GM19324 (cell line): ENCODE measurements around the gene CRB1.
"Not testable (repeated sequence)": the region's sequence is repeated elsewhere in the genome, so short reads cannot be mapped to it uniquely, and the experiment has no call there.

Experiments used
- ATAC-seq: cut with Tn5 transposase; IDR thresholded peaks from one replicate; pipeline ENCODE4 v1.9.1; 2021; ENCODE audit warnings: mild to moderate bottlenecking, moderate library complexity; ENCODE audit not compliant: unreplicated experiment, low FRiP score

The CRB1 gene

DNA sequence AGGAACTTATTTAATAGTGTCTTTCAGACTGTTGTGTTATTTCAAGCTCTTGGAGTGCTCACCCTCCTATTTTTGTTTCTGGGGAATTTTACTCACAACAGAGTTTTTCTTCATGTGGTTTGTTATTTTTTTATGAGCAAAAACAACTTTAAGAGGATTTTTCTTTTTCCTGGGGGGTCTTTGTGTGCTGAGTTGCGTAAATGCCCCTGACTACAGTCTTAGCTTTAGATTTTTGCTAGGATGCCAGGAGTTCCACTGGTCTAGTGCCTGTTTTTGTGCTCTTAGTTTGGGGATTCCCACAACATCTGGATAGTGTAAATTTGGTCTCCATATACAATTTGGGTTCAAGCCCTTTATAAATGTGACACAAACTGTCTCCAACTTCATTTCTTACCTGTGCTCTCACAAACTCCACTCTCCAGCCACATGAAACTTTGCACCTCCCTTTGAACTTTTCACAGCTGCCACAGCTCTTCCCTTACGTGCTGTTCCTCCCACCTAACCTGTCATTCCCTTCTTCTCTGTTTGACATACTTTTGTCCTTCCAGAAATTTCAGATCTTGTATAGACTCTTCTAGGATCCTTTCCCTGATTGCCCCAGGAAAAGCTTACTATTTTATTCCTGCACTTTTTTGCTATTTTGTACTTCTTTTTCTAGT lies 180.2 kb downstream of the CRB1 start:
- no peak for ATAC-seq

DNA sequence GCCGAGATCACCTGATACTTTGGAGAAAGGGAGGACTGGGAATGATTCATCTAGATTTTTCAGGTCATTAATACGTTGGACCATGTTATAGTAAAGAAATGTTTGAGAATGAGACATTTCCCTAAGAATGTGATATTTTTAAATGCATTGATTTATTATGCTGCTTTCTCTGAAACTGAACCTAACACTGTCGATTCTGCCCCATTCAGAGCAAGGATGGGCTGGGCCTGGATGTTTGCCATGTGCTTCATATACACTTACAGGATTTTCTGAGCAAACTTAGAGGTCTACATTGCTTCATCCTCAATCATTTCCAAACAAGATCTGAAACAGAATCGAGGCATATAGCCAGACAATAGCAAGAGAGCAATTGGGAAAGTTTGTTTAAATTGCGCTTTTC lies 183.3 kb downstream of the CRB1 start:
- ATAC-seq, result no peak

DNA sequence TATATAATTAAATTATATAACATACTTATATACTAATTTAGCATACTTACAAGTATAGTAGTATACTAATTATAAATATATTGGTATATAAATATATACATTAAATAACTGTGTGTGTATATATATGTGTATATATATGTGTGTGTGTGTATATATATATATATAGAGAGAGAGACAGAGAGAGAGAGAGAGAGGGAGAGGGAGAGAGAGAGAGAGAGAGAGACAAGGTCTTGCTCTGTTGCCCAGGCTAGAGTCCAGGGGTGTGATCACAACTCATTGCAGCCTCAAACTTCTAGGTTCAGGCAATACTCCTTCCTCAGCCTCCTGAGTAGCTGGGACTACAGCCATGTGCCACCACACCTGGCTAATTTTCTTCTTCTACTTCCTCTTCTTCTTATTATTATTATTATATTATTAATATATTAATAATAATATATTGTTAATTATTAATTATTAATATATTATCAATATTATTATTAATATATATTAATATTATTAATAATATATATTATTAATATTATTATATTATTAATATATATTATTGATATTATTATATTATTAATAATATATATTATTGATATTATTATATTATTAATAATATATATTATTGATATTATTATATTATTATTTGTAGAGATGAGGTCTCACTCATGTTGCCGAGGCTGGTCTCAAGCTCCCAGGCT lies 185.5 kb downstream of the CRB1 start:
- no peak for ATAC-seq

DNA sequence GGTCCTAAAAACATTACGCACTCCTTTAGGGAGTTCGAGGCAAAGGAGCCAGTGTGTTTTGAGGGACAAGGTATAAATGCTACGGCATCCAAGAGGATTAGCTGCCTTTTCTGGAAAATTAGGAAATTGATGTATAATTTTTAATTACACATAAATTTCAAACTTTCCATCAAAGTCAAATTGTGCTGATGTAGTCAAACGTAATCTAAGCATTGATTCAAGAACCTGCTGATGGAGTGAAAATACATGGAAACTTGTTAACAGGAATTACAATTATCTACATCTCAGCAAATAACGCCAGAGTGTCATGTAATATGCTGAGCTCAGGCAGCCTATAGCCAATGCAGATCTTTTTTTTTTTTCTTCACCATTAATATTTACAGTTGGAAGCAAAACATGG lies 194.5 kb downstream of the CRB1 start:
- ATAC-seq, result no peak

DNA sequence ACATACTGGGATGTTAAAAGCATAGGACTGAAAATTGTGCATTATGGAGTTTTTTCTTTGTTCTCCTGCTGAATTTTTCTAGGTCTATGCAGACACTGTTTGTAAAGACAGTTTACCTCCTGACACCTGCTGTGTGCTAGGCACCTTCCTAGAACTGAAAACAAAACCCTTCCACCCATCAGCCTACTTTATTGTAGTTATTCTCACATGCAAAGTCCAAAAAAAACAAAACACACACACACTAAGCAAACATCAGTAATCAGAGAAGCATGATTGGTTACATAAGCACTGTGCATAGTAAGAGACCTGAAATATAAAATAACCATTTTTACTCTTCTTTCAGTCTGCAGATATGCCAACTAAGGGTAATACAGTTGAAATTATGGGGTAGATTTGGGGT lies 195.1 kb downstream of the CRB1 start:
- no peak for ATAC-seq

DNA sequence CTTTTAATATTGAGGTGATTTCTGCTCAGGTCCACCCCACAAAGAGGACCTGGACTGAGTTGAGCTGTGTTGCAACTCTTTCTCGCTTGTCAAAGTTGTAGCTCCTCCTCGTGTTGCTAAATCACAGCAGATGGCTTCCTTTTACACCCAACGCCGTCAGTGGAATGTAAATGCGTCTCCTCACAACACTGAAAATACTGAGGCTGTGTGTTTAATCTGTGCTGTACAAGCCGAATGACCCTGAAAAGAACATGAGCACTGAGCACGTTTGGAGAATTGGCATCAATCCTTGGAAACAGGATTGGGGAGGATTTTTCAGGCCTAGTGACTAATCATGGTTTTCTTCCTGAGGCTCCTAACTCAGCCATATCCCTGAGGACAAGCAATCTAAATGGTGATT lies 196.0 kb downstream of the CRB1 start:
- no peak for ATAC-seq

DNA sequence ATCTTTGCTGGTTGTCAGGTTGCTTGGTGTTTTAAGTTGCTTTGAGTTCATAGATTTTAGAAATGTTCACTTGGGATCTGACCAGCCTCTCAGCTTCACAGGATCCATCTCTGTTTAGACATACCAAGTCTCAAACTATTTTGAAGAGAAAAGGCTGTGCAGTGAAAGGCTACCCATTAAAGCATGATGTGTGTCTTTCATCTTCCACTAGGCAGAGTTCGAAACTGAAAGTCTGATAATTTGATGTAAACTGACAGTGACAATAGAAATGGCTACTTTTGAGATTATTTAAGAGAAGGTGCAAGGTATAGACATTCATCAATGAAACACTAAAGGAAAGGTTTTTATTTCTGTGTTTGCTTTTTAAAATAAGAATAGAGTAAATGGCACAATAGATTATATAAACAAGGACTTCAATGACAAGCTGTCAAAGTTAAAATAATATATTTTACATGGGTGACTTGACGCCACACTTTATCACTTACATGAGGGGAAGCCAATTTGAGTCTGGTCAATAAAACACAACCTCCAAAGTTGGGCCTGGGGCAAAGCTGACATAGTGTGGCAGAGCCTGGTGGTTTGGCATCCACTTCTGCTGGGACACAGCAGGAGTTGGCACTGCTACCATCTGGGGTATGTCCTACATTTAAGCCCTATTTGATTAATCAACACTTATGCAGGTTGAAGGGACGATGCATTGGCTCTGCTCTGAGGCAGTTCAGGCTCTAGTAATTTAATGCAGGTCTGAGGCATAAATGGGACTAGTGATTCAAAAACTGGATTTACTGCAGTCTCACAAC lies 197.7 kb downstream of the CRB1 start:
- ATAC-seq, result no peak

DNA sequence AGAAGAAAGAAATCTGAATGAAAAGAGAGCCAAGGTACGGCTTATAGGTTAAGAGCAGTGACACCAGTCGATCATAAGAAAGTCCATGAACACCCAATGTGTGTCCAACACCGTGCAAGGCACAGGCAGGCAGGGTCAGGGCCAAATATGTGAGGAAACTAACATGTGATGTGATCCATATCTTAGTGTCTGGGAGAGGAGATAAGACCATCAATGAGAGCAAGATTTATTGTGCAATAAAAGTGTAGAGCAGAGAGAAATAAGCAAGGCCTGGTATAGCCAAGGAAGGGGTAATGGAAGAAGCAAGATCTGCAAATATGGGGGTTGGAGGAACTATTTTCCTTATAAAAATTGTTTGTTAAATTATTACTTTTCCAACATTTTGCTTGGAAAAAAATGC lies 198.8 kb downstream of the CRB1 start:
- ATAC-seq, result no peak

DNA sequence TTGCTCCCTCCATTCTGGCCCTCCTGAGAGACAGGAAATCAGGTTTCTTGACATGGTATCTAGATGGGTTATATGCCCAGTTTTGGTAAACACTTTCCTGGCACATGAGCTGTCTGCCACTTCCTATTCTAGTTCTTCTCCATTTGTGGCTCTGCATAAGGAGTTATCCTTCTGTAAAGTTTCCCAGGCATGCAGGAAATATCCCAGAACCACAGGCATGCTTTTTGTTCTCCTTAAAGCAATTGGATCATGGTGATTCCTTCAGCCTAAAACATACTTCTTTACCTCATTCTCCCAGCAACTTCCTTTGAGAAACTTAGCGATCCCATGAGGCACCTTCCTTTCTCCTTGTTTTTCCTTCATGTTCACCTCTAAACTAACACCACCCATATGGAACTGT lies 199.8 kb downstream of the CRB1 start:
- ATAC-seq, result no peak

DNA sequence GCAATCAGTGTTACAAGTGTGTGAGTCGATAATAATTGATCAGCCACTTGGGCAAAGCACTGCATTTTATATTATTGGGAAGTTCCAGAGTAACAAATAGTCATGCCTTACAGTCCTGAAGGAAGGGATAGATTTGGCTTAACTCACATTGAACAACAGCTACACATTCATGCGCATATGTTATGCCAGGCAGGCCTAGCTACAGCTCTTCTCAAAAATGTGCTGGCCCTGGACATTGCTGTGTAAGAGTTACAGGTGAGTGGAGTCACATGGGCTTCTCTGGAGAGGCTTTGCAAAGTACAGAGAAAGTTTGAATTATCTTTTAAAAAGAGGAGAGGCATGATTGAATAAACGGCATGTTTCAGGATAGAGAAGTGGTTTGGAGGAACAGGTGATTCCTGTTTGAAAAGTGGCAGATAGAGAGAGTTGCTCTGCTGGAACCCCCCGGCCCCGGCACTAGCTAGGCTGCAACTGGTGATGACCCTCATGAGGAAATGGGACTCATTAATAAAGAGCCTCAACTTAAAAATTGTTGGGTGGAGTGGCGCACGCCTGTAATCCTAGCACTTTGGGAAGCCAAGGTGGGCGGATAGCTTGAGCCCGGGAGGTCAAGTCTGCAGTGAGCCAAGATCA lies 200.6 kb downstream of the CRB1 start:
- ATAC-seq, result no peak

DNA sequence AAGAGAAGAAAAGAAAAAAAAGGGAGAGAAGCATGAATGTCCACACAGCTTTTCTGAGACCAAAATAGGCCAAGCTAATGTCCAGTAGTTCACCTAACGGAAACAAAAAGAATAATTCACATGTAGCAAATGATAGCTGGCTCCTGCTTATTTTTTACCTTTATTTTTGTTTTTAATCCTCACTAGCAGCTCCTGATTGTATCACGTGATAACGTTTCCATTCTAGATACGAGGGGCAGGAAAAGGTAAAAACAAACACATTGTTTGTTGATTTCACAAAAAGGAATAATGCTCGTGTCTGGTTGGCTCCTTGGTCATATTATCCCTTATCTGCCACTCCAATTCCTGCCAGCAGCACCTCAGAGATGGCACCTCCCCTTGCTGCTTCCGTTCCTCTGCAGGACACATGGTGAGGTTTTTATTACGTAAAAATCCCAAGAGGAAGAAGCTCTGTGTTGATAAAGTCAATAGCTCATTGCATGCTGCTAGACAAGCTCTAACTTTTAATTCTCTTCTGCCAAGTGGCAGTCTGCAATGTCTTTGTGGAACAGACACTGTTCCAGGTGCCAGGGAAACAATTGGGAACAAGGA lies 201.7 kb downstream of the CRB1 start:
- ATAC-seq, result no peak

DNA sequence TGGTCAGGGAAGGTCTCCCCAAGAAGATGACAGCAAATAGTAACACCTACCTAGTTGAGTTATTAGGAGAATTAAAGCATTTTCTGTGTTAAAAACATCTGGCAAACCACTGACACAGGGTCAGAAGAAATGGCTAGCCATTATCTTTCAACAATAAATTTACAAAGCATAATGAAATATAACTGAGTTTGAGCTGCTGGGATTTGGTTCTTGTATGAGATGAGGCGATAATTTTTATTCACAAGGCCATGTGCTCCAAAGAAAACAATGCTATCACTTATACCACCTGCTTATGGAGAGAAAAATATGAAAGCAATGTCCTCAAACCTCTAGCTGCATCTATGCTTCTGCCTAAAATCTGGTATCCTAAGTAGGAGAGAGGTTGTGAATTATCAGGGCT lies 202.3 kb downstream of the CRB1 start:
- ATAC-seq, result no peak

DNA sequence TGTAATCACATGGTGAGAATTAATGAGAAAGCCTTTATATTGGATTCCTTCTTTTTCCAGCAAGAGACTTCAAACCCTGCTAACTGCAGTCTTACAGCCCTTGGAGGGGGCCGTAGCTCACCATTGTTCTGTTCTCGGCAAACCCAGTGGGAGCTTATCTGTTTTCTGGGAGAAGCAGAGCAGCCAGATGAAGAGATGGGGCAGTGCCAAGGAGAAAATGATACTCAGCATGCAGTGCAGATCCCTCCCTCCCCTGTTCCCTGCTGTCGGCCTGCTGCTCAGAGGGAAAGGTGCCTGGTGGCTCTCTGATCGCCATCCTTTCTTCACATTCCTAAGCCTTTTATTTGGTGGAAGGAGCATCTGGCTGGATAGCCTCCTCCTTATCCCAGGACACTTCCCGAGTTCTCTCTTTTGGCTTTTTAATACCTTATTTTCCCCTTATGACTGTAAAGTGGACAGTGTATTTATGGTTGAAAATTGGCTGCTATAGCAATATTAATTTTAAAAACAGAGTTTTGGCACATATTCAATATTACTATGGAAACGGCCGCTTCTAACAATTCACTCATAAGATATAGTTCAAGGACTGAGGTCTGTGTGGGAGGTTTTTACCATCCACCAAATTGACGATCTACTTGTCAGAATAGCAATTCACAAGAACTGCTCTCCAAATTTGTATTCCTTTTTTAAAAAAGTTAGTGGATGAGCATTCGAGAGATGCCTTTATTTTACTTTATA lies 203.4 kb downstream of the CRB1 start:
- ATAC-seq, result no peak

DNA sequence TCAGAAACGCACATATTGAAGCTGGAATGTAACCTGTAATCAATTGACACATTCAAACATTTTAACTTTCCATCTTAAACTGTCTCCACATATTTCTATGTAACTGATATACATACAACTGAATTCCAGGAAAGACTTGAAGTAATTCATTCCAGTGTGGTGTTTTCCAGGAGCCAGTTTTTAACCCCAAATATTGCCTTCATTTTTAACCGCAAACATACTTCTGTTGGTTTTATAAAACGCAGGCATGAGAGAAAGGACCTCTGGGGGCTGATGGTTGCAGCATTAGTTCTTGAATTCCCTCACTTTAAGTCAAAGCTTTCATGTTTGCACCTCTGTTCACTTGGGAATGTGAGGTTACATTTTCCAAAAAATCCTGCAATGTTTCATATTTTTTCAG lies 204.1 kb downstream of the CRB1 start:
- no peak for ATAC-seq

DNA sequence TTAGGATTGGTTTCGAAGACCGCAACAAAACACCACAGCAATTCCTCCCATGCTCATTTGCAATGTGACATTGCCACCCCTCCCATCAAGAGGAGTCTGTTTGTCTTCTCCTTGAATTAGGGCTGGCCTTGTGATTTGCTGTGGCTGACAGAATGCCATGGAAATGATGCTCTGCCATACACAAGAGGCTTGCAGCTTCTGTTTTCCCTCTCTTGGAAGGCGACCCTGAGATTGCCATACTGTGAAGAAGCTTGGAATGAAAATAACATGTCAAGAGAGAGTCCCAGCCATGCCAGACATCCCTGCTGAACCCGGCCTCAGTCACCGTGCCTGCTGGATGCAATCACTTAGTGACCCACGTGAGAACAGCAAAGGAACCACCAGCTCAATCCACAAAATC lies 212.4 kb downstream of the CRB1 start:
- ATAC-seq, result no peak

DNA sequence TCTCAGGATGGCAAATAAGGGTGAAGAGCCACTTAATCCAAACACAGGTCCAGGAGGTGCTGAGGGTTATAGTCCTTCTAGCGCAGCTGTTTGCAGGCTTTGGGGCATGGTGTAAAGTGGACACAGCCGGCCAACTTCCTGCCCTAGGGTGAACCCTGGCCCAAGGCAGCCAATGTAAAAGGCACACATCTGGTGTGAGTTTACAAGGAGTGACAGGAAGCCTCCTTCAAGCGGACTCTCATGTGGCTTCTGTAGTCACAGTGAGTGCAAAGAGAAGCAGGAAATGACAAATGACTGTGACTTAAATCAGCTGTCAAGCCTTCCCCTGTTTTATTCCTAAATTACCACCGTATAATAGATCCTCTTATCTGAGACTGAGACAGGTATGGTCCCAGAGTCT lies 213.0 kb downstream of the CRB1 start:
- no peak for ATAC-seq

DNA sequence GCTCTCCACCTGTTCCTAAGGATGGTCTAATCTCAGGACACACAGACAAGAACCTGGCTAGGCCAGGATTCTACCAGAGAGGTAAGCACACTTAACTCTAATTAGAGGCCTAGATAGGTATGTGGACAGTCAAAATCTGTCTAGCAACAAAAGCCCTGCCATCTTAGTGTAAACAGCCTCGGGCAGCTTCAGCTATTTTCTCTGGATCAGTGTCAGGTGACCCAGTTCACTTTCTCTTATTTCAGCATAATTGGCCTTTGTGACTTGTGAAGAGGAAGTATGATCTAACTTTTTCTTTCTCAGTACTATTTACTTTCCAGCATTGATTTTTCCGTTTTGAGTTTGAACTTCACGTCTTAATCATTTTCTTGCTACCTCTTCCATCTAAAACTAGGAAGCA lies 217.7 kb downstream of the CRB1 start:
- ATAC-seq, result no peak

DNA sequence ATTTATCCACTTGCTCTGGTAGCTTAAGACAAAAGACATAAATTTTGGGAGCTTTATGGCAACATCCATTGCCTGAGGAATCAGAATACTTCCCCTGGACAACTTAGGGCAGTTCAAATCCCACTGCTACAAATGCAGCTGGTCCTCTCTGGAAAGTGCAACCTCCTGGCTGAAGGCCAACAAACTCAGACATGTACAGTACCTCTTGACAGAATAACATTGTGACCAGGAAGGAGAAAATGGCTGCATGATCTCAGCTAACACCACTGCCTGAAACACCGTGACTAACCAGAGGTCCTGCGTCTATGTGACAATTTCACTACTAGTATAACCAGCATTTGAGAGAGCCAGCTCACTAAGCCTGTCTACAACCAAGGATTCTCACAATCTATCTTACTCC lies 218.9 kb downstream of the CRB1 start:
- ATAC-seq, result no peak

DNA sequence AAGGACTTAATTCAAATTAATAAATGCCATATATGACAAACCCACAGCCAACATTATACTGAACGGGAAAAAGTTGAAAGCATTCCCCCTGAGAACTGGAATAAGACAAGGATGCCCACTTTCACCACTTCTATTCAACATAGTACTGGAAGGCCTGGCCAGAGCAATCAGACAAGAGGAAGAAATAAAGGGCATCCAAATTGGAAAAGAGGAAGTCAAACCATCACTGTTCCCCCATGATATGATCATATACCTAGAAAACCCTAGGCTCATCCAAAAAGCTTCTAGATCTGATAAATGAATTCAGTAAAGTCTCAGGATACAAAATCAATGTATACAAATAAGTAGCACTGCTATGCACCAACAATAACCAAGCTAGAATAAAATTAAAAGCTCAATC lies 223.5 kb downstream of the CRB1 start:
- not testable (repeated sequence) for ATAC-seq

DNA sequence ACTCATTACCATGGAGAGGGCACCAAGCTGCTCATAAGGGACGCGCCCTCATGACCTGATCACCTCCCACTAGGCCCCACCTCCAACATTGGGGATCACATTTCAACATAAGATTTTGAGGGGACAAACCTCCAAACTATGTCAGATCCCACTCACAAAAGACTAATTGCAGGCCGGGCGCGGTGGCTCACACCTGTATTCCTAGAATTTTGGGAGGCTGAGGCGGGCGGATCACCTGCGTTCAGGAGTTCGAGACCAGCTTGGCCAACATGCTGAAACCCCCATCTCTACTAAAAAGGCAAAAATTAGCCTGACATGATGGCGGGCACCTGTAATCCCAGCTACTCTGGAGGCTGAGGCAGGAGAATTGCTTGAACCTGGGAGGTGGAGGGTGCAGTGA lies 228.7 kb downstream of the CRB1 start:
- ATAC-seq, result no peak
